SKM-1 (cell line): ENCODE results near the gene SMIM35.

Experiments
- DNase-seq: peaks from one replicate; lab custom pipeline; 2025; ENCODE audit not compliant: unreplicated experiment; lab: John Stamatoyannopoulos, UW

Gene SMIM35

GRCh38 chr11:118060081-118060661 is 26.6 kb downstream of the SMIM35 start:
- no peak for DNase-seq

GRCh38 chr11:118059246-118059940 is 27.4 kb downstream of the SMIM35 start:
- DNase-seq, result no peak

GRCh38 chr11:118058311-118059245 is 28.2 kb downstream of the SMIM35 start:
- DNase-seq, result no peak

GRCh38 chr11:118057251-118058145 is 29.3 kb downstream of the SMIM35 start:
- no peak for DNase-seq

GRCh38 chr11:118056806-118057205 is 30.0 kb downstream of the SMIM35 start:
- DNase-seq, result no peak

GRCh38 chr11:118055966-118056365 is 30.8 kb downstream of the SMIM35 start:
- no peak for DNase-seq

GRCh38 chr11:118054712-118055640 is 31.8 kb downstream of the SMIM35 start:
- DNase-seq, result no peak

- no peak for DNase-seq
These were observed 34.1 kb downstream of the SMIM35 start for GRCh38 chr11:118052581-118053206.

GRCh38 chr11:118051611-118052461 is 34.9 kb downstream of the SMIM35 start:
- no peak for DNase-seq

- no peak for DNase-seq
These were observed 35.6 kb downstream of the SMIM35 start for GRCh38 chr11:118051136-118051610.

- no peak for DNase-seq
These were observed 36.4 kb downstream of the SMIM35 start for GRCh38 chr11:118050208-118050891.

GRCh38 chr11:118049771-118050170 is 37.0 kb downstream of the SMIM35 start:
- DNase-seq, result no peak

GRCh38 chr11:118048472-118049370 is 38.0 kb downstream of the SMIM35 start:
- no peak for DNase-seq

- DNase-seq, result no peak
These were observed 39.0 kb downstream of the SMIM35 start for GRCh38 chr11:118047749-118048148.

- no peak for DNase-seq
These were observed 39.6 kb downstream of the SMIM35 start for GRCh38 chr11:118046964-118047700.
